Measurements from ENCODE around the gene PACC1.

- TF ChIP-seq CTCF (IDR thresholded peaks at IDR 0.05 in 4 of 5, conservative IDR thresholded peaks at IDR 0.05 in 1 of 5) = no peak
- no peak for TF ChIP-seq POLR2A (IDR thresholded peaks at IDR 0.05)
Observed at GRCh38 chr1:212396638-212397037, 18.0 kb downstream of the PACC1 start.
